LHCN-M2 (cell line): Measurements from ENCODE around the gene POU2F3. TPM values are rescaled to one million over a fixed set of nuclear protein-coding genes. Genes with fewer than 3 reads are reported as not detected.

Source experiments
- DNase-seq: peaks from one replicate; pipeline ENCODE4 v3.0.0-alpha.2; 2012; ENCODE audit warnings: low read depth
- total RNA-seq: library from RNA; depleted of rRNA; stranded (reverse); fragments of >200 nt; gene quantifications from 2 replicates; pipeline ENCODE4 v1.2.3, GENCODE V29; 2014

Gene POU2F3
- total RNA-seq, 1 experiment from 2014 or later, result not detected

DNA sequence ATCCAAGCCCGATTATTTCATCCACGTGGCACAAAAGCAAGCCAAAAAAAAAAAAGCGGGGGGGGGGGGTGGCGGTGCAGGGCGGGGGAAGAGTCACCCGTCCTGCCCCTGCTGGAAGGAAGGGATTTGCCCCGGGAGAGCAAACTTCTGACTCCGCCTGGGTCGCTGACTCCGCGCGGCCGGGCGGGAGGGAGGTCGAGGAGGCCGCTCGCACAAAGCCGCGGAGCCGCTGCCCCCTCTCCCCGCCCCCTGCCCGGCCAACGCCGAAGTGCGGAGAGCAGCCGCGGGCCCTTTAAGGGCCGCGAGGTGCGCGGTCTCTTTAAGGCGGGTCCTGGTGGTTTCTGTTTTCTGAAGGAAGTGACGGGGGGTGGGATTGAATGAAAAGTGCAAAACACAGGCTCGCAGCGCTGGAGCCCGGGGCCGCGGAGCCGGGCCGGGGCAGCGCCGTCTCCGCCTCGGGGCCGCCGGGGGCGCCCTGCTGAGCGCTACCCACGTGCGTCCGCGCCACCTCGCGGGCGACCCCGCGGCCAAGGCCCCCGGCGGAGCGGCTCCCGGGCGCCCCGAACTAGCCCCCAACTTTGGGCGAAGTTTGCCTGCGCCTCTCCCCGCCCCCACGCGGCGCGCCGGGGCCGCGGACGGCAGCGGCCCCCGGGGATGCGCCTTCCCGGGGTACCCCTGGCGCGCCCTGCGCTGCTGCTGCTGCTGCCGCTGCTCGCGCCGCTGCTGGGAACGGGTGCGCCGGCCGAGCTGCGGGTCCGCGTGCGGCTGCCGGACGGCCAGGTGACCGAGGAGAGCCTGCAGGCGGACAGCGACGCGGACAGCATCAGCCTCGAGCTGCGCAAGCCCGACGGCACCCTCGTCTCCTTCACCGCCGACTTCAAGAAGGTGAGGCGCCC, 29.1 kb upstream of the POU2F3 start, which contains the start of gene OAF:
OAF (plus strand) TSS at position 407 of the 896 bp plus-strand sequence; CDS start at position 655, 248 bp downstream.
- peak; percentile 71 for DNase-seq

DNA sequence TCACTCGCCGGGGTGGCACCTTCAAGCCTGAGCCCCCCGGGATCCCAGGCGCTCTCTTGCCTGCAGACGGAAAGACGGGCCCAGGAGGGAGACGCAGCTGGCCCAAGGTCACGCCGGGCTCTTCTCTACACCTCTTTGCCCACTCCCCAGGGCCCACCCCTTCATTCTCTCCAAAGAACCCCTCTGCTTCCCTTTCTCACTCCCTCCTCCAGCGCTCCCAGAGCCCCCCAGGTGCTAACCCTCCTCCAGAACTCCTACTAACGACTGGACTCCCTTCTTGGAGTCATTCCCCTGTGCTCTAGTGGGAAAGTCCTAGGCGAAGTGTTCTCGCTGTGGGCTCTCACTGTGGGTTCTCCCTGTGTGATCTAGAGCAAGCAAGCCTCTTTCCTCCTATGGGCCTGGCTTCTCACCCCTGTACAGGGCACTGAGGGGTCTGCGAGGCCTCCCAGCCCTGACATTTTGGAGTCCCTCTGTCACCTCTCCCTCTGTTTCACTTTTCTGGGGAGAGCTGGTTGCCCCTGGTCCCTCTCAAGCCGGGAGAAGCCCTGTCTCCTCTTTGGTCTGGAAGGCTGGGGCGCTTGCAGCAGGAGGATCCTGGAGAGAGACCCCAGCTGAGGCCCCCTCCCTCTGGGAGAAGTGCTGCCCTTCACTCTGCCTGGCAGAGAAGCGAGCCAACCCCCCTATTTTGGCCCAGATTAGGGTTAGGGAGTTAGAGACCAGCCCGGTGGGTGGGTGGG, 28.2 kb upstream of the POU2F3 start:
- no peak for DNase-seq

DNA sequence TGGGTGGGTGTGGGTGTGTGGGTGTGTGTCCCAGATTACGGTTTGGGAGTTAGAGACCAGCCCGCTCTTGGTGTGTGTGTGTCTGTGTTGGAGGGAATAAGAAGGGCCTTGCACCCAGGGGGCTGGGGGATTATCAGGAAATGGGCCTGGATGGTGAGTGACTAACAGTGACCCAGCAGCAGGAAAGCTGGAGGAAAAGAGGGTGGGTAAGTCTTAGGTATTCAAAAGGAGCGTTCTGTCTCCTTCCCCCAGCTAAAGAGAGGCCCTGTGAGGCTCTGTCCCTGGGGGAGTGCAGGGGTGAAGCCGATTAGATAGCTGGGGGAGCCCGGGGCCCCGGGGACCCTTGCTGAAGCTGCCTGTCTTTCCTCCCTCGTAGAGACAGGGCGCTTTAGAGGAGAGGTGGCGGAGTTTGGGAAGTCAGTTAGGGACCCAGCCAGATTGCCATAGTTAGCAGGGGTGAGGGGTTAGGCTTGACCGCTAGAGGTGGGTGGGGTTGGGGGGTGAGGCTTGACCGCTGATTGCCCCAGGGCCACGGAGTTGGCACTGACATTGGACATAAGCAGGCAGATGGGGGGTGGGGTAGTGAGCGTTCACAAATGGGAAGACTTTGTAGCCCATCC, 27.6 kb upstream of the POU2F3 start:
- no peak for DNase-seq

DNA sequence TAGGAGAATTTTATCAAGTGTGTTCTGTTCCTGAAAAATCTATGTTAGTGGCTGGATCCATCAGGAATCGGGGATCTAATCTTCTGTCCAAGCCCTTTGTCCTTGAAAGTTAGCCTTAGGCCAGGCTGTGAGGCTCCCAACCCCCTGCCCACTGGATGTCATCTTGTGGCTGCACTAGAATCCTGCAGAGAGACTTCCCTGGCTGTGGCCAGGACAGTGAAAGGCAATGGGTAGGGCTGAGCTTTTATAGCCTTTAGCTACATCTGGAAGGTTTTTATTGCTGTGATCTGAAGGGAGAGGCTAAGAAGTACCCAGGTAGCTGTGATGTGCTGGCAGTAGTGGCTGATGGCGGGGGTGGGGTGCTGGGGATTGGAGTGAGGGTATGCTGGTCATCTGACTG, 27.0 kb upstream of the POU2F3 start:
- no peak for DNase-seq

DNA sequence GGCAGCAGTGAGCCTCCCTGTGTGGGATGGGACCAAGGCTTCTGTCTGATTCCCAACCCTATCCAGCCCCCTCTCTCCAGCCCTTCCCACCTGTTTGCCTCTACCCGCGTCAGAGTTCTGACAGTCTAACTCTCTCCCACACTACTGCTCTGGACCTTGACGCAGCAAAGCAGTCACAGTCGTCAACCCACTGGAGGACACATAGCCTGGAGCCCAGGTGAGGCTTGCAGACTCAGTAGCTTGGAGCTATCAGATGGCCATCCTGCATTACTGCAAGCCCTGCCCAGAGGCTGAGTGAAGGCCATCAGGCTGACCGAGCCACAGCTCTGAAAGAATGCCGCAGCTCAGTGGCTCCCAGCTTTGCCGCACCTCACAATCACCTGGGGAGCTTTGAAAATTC, 25.4 kb upstream of the POU2F3 start:
- DNase-seq, result no peak

DNA sequence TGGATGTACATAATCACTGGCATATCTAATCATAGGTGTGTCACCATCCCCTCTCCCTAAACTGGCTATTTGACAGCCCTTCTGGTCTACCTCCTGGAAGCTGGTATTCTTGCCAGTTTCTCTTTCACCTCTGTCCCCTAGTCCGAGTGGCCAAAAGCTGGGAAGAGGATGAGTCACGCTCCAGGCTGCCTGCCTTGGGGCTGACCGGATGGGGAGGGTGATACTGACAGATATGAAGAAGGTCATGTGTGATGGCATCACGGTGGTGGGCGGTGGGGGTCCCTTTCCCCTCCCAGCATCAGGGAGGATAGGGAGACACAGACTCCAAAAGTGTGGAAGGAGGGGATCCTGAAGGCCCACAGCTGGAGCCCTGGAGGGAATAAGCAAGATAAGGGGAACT, 24.3 kb upstream of the POU2F3 start:
- no peak for DNase-seq

DNA sequence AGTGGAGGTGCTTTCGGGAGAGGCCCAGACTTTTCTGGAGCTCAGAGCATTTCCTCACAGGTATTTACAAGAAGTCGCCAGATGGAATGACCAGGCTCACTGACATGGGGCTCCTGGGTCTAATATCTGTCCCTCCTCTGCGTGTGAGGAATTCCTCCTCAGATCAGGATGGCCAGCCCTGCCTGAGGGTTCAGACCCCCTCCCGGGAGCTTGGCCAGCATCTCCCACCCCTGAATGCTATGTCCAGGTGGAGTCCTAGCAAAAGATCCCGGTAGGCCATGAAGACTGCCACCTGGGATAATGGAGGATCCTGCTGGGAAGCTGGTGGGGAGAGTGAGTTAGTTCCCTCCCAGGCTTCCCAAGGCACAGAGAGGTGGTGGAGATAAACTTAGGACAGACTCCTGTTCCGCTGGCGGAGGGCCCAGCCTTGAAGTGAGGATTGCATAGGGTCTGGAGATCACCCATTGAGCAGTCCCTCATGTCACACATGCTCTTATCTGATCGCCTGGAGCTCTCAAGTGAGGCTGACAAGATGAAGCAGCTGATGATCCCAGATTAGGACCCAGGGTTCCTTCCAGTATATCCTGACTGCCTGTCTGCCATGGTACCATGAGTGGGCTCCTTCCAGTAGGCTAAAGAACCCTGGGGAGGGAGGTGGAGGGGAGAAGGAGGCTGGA, 23.4 kb upstream of the POU2F3 start:
- no peak for DNase-seq

DNA sequence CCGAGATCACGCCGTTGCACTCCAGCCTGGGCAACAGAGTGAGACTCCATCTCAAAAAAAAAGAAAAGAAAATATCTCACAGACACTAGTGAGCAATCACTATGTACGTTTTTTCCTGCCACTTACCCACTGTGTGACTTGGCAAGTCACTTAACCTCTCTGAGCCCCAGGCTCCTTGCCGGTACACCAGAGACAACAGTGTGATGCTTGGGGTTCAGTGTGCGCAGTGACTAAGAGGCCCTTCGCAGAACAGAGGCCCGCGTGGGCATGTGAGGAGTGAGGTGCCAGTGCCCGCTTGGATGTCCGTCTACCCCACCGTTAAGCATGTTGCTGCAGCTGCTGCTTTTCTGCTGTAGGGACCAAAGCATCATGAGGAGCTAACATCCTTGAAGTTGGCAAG, 22.4 kb upstream of the POU2F3 start:
- DNase-seq, result no peak

DNA sequence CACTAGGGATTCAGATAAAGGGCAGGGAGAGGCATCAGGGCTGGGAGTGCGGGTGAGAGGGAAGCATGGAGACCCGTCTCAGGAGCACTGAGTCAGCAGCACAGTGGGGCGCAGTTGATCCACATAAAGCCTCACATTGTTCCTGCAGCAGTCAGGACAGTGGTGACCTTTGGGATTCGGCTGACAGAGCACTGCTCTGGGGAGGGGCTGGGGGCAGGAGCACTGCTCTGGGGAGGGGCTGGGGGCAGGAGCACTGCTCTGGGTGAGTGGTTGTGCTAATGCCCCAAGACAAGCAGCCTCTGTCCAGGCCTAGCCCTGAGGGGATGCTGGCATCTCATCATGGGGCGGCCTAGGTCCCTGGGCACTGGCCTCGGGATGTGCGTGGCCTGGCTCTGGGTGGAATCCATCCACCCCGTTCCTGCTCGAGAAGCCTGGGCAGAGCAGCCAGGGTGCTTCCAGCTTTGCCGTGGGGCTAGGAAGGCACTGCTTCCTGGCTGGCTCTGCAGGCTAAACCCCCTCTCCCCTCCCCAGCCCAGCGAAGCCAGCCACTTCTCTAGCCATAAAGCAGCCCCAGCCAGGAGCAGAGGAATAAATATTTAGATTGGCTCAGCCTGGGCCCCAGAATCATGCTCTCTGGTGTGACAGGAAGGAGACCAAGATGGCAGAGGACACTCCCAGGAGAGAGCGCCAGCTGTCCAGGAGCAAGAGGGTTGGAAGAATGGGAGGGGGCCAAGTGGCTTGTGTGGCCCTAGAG, 21.8 kb upstream of the POU2F3 start:
- no peak for DNase-seq

DNA sequence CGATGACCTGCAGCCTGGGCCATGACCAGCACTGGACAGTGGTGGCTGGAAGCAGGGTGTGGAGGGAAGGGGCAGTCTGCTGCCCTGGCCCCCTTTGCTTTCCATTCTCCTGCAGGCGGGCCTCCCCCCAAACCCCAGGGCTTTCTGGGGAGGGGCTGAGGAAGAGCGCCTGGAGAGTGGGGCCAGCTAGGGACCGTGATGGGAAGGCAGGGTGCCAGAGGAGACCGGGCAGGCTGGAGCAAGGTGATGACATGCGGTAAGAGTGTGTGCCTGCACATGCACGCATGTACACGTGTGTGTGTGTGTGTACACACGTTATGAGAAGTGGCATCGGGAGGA, 21.3 kb upstream of the POU2F3 start:
- DNase-seq, result no peak

DNA sequence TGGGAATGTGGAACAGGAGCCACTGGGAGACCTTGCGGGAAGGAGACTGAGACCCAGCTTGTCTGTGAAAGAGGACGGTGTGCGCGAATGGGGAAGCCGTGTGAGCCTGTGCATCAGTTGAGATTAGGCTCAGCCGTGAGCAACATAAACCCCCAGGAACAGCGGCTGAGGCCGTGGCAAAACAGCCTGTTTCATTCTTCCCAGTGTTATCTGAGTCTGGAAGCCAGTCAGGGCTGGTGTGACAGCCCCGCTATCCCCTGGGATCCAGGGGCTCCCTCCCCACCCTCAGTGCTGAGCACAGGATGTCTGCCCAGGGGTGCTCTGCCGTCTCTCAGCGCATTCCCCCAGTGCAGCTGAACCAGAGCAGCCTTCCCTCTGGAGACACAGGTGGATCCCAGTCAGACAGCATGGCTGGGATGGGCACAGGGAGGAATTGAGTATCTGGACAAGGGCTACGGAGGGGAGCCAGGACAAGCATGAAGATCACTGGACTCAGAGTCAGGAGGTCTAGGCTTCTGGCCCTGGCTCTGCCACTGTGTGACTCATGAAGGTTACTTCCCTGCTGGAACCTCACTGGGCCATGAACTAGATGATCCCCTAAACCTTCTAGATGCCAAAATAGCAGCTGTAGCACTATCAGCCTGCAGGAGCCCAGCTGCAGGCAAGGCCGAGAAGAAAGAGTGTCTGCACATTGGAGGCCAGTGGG, 20.6 kb upstream of the POU2F3 start:
- DNase-seq, result no peak

DNA sequence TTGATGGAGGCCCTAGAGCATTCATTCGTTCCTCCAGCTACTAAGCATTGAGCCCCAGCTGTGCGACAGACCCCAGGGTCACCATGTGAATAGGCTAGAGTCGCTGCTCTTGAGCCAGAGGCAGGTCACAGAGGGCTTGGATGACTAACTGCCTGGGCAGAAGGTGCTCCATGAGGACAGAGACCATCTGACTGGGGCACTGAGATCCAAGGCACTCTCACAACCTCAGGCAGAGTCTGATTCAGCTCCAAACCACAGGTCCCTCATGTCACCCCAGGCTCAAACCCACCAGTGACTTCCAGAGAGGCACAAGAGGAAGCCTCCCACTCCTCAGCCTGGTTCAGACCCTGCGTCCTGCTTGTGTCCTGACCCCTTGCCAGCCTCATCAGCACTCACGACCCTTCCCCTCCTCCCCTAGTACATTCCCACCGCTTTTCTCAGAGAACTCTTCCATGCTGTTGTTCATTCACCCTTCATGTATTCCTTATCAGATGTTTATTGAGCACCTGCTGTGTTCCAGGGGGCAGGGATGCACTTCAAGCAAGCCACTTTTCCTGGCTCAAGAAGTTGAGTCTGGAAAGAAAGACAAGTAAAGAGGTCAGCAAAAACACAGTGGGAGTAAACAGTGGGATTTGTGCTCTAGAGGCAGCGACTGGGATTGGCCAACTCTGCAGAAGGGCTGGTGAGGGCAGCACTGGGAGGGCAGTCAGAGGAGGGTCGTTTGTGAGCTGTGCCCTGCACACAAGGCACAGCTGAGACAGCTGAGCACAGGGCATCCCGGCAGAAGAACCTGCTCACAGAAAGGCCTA, 19.8 kb upstream of the POU2F3 start:
- DNase-seq, result no peak

DNA sequence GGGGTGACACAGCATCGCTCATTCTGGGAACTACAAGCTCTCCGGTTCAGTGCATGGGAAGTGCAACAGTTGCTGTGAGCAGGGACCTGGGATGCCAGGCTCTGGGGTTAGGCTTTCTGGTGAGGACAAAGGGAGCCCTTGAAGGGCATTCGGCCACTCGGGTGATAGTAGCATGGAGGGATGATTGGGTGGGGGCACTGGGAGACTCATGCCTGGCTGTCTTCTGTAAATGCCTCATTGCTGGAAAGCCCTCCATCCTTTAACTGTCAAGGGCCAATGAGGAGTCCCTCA, 19.2 kb upstream of the POU2F3 start:
- no peak for DNase-seq

DNA sequence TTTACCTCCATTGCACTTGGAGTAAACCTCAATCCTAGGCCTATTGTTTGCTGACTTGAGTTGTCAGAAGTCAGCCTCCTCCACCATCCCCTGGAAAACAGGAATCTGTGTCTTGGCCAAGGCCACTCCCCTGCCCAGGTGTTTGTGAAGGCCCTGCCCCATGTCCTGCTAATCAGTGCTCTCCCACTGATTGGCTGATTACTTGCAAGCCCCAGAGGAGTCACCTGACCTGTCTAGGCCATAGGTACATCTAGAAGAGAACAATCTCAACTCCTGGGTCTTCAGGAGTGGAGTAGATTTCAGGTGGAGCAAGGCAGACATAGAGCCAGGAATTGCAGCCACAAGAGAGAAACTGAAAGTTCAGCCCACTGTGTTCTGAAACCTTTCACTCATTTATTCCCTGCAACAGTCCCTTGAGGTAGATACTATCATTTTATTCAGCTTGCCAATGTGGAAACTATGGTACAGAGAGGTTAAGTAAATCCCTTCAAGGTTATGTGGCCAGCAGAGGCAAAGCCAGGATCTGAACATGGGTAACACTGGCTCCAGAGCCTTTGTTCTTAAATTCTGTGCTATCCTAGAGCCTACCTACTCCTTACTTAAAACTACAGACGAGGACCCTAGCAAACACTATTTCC, 18.7 kb upstream of the POU2F3 start:
- no peak for DNase-seq

DNA sequence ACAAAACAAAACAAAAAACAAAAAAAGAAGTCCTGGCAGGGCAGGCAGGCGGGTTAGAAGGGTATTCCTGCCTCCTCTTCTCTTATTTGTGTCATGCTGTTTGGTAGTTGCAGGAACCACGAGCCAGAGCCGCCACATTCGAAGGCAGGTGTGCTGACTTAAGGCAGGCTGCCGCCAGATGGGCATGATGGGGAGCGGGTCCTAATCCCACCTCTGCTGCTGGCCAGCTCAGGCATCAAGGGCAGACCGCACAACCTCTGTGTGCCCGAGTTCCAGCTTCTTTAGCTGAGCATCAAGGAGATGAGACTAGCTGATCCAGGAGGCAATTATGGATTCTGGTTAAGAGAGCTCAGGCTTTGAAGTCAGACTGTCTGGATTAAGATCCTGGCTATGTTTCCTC, 17.0 kb upstream of the POU2F3 start:
- no peak for DNase-seq

DNA sequence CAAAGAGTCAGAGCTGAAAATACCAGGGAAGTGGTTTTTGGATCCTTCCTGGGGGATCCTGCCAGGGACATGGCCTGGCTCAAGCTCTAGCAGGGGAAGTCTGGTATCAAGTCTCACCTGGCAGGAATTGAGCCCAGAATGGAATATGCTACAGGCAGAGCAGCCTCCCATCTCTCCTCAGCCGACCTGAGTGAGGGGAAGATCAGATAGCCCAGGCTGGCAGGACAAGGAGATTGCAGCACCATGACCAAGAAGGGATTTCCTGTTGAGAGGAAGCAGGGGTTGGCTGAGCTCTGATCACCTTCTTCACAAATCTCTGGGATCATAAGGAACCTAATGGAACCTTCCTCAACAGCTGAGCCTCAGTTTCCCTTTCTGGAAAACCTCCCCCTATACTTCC, 16.1 kb upstream of the POU2F3 start:
- DNase-seq, result no peak

DNA sequence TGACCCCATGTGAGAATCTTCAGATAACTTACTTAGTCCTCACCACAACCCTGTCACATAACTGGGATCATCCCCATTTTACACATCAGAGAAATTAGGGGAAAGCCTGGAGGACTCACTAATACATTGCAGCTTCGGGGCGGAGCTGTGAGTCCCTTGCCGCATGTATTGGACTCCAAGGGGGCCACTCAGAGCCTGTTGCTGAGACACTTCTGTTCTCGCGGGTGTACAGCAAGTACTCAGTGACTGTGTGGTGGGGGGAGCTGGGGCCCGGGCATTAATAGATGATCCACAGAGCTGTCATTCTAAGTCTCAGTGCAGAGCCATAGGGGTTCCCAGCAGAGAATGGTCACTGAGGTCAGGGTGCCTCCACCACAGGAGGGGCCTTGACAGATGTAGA, 15.6 kb upstream of the POU2F3 start:
- no peak for DNase-seq

DNA sequence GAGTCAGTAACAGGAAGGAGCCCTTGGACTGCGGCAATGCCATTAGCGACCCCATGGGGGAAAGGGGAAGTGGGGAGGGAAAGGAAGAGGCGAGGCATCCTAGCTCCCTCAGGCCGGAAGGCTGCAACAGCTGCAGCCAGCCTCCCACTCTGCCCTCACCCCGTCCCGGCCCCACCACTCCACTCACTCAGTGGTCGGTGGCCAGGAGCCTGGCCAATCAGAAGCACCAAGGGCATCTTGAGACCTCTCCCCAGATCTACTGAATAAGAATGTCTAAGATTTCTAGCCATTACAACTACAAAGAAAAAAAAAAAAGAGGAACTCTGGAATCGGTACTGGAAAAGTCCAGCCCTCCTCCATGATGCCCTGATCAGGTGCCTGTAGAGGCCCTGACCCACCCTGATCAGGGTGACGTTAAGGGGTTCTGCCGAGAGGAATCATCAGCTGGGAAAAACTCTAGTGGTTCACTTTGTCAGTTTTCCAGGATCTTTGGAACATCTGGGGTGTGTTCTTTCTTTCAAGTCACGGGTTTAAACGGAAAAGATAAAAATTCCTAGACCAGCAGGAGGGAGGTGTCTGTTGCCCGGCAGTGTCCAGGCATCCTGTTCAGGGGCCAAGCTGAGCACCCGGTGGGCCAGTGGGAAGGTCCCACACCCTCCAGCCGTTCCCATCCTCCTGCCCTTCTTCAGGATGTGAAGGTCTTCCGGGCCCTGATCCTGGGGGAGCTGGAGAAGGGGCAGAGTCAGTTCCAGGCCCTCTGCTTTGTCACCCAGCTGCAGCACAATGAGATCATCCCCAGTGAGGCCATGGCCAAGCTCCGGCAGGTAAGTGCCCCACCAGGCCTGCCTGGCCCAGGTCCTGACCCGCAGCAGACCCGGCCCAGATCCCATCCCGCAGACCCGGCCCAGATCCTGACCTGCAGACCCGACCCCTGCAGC, 14.7 kb upstream of the POU2F3 start:
- DNase-seq, result no peak
